Small intestine (tissue), 7 donors: Measurements from ENCODE around the gene FHIT. TPM values are rescaled to one million over a fixed set of nuclear protein-coding genes. Genes with fewer than 3 reads are reported as not detected.

Source experiments
- DNase-seq, 2 donors: peaks; one replicate each; pipeline versions ENCODE4 v3.0.0 to v3.0.0-alpha.2; 2013
- FAIRE-seq: peaks from 2 replicates; lab custom pipeline; 2012; peaks lifted over from hg19 to GRCh38; lab: Jason Lieb, UNC
- H3K27ac ChIP-seq, 3 donors: one replicate each; pipeline ENCODE4 v1.5.1; 2013; ENCODE audit warnings: low read length in 2 of 3, mild to moderate bottlenecking in 2 of 3, control low read depth in 1 of 3, inconsistent platforms in 1 of 3, low read depth in 1 of 3, moderate library complexity in 1 of 3
- H3K27me3 ChIP-seq, 3 donors: one replicate each; pipeline ENCODE4 v1.6.1; 2013; ENCODE audit warnings: low read length in 3 of 3, inconsistent platforms in 1 of 3; ENCODE audit not compliant: control insufficient read depth in 3 of 3, insufficient read depth in 3 of 3
- H3K36me3 ChIP-seq, 3 donors: one replicate each; pipeline ENCODE4 v1.6.1; 2013; ENCODE audit warnings: low read length in 3 of 3, inconsistent platforms in 1 of 3, low read depth in 1 of 3, mild to moderate bottlenecking in 1 of 3, moderate library complexity in 1 of 3; ENCODE audit not compliant: control insufficient read depth in 3 of 3, insufficient read depth in 2 of 3
- H3K4me1 ChIP-seq, 3 donors: one replicate each; pipeline ENCODE4 v1.6.1; 2013; ENCODE audit warnings: low read length in 2 of 3, inconsistent platforms in 1 of 3, low read depth in 1 of 3, mild to moderate bottlenecking in 1 of 3, moderate library complexity in 1 of 3; ENCODE audit not compliant: control insufficient read depth in 3 of 3, insufficient read depth in 2 of 3
- H3K4me3 ChIP-seq, 3 donors: one replicate each; pipeline ENCODE4 v1.5.1; 2013; ENCODE audit warnings: low read length in 3 of 3, control low read depth in 1 of 3, inconsistent platforms in 1 of 3, low read depth in 1 of 3, mild to moderate bottlenecking in 1 of 3, moderate library complexity in 1 of 3
- H3K9me3 ChIP-seq, 2 donors: one replicate each; pipeline ENCODE4 v1.6.1; 2013; ENCODE audit warnings: low read depth in 1 of 2, low read length in 1 of 2; ENCODE audit not compliant: control insufficient read depth in 2 of 2, insufficient read depth in 1 of 2
- WGBS, 3 donors: extraction: QIAGEN DNeasy Blood & Tissue Kit; methylation state at CpG; one replicate each; pipeline ENCODE4 v1.1.7; 2013; 5-methylcytosine and 5-hydroxymethylcytosine counted together
- polyA plus RNA-seq, 4 donors: library from polyadenylated mRNA; stranded (reverse) in 3 of 4; unstranded in 1 of 4; fragments of 200-250 nt in 3 of 4; fragments of 120-200 nt in 1 of 4; gene quantifications; one replicate each; pipeline versions ENCODE4 v1.2.1 to v1.2.3, GENCODE V29; 2013
- donor health status: healthy with polysubstance abuse.
- donor health status: control.
- donor health status: control.
- donor health status: Bipolar disorder and iron deficiency.
- donor health status: healthy.

FHIT gene
- polyA plus RNA-seq, 4 donors, result 4.4 to 30.4 (median 7.0) TPM

- FAIRE-seq, result no peak
- H3K27ac ChIP-seq, result no peak overlapping the region
- H3K4me1 ChIP-seq, result no peaks in the 10 kb centered on the region
- H3K36me3 ChIP-seq, result no peaks in the 10 kb centered on the region
- H3K9me3 ChIP-seq, result no peaks in the 10 kb centered on the region
- no peak overlapping the region for H3K4me3 ChIP-seq
- DNase-seq, result no peak
- 48 to 82% (median 80%) methylated on average over 2 of the region's 2 CpGs for WGBS, 3 donors
- no peaks in the 10 kb centered on the region for H3K27me3 ChIP-seq
Measured at GRCh38 chr3:60262546-60262945, 988.7 kb downstream of the FHIT start.

DNA sequence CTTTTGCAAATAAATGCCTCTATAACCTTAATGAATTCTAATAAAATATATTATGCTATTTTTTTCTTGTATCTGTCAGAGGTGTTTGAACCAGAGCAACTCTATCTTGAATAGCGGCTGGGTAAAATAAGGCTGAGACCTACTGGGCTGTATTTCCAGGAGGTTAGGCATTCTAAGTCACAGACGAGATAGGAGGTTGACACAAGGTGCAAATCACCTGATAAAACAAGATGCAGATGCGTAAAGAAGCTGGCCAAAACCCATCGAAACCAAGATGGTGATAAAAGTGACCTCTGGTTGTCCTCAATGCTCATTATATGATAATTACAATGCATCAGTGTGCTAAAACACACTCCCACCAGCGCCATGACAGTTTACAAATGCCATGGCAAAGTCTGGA, 990.7 kb downstream of the FHIT start:
- Histone ChIP-seq H3K36me3 (no peaks in the 10 kb centered on the region), H3K9me3 (no peaks in the 10 kb centered on the region), H3K4me3 (no peak overlapping the region), H3K4me1 (no peaks in the 10 kb centered on the region), H3K27me3 (no peaks in the 10 kb centered on the region), H3K27ac (no peak overlapping the region)
- DNase-seq (no peak), FAIRE-seq (no peak)
- 60 to 73% (median 69%) methylated on average over 5 of the region's 5 CpGs for WGBS, 3 donors

- Histone ChIP-seq H3K9me3 (peaks cover 0 to 3% of the 10 kb centered on the region in 2 donors), H3K4me3 (no peak overlapping the region), H3K27ac (no peak overlapping the region), H3K36me3 (no peaks in the 10 kb centered on the region), H3K4me1 (no peaks in the 10 kb centered on the region), H3K27me3 (no peaks in the 10 kb centered on the region)
- FAIRE-seq (no peak), DNase-seq (no peak)
- WGBS, 3 donors, result 42 to 63% (median 47%) methylated on average over 3 of the region's 3 CpGs
Measured at GRCh38 chr3:60250810-60251209, 1000.4 kb downstream of the FHIT start.

GRCh38 chr3:60250206-60250605, 1001.0 kb downstream of the FHIT start:
- H3K4me3 ChIP-seq, result no peak overlapping the region
- H3K36me3 ChIP-seq, result no peaks in the 10 kb centered on the region
- no peaks in the 10 kb centered on the region for H3K27me3 ChIP-seq
- WGBS, 3 donors, result 68 to 91% (median 82%) methylated on average over 2 of the region's 2 CpGs
- H3K27ac ChIP-seq, result no peak overlapping the region
- H3K4me1 ChIP-seq, result no peaks in the 10 kb centered on the region
- no peak for DNase-seq
- peaks cover 0 to 3% of the 10 kb centered on the region in 2 donors for H3K9me3 ChIP-seq
- FAIRE-seq, result no peak

DNA sequence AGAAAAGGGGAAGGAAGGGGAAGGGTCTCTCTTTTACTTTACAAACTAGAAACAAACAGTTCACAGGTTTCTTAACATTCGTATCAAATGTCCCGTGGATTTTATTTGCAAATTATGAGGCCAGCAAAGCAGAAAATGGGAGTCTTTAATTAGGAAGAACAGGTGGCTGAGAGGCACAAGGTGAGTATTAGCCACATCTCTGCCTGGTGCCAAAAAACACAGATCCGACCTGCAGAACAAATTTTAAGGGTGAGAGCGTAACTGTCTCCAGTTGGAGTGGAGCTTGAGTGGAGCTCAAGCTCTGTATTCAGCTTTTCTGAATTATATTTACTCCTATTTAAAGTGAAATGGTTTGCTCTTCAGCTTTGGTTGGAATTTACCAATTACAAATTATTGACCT, 1004.9 kb downstream of the FHIT start:
- H3K36me3 ChIP-seq, result no peaks in the 10 kb centered on the region
- H3K4me1 ChIP-seq, result no peaks in the 10 kb centered on the region
- FAIRE-seq (no peak), DNase-seq (no peak)
- 90 to 91% (median 91%) methylated on average over 4 of the region's 4 CpGs for WGBS, 3 donors
- no peak overlapping the region for H3K4me3 ChIP-seq
- H3K27ac ChIP-seq, result no peak overlapping the region
- no peaks in the 10 kb centered on the region for H3K9me3 ChIP-seq
- no peaks in the 10 kb centered on the region for H3K27me3 ChIP-seq

DNA sequence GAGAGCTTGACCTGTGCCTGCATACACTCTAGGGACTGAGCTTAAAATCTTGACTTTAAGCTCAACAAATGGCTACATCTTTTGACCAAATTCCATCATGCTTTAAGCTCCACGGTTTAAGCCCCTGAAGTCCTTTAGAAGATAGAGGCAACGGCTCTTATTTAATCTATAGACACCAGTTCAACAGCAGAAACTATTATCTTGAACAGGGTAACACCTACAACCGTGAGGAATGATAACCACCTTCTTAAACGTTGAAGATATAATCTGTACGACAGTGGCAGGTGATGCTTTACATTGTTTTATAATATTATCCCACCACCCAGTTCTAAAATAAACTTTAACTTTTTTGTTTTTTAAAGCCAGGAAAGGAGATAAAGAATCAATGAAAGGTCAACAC, 1007.8 kb downstream of the FHIT start:
- WGBS, 3 donors, result 62 to 69% (median 64%) methylated on average over 5 of the region's 5 CpGs

GRCh38 chr3:60240492-60240891, 1010.8 kb downstream of the FHIT start:
- H3K9me3 ChIP-seq, result no peaks in the 10 kb centered on the region
- DNase-seq, result peak; percentile 80 to 82

More for the DNA sequence above, 1007.8 kb downstream of the FHIT start:
- Histone ChIP-seq H3K4me3 (no peak overlapping the region), H3K36me3 (no peaks in the 10 kb centered on the region), H3K27ac (no peak overlapping the region), H3K27me3 (no peaks in the 10 kb centered on the region), H3K9me3 (no peaks in the 10 kb centered on the region), H3K4me1 (no peaks in the 10 kb centered on the region)
- FAIRE-seq, result no peak
- no peak for DNase-seq

DNA sequence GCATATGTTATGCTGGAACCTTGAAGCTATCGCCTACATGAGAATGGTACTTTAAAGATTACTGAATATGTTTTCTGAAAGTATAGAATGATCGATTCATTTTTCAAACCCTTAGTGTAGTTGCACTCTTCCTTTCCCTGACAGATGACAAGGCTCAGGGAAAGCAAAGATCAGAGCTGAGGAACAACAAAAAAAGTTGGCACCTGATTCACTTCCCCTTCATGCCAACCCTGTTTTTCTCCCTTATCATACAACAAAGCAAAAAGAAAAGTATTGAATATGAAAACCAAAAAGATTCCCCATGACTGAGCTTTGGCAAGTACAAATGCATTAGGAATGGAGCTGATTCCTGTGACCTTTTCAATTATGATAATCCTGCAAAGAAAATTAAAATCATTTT, 1012.7 kb downstream of the FHIT start:
- no peak for DNase-seq
- Histone ChIP-seq H3K27ac (no peak overlapping the region), H3K36me3 (no peaks in the 10 kb centered on the region), H3K9me3 (peaks cover 0 to 2% of the 10 kb centered on the region in 2 donors), H3K4me1 (no peaks in the 10 kb centered on the region), H3K4me3 (no peak overlapping the region), H3K27me3 (no peaks in the 10 kb centered on the region)
- 73 to 77% (median 73%) methylated on average over 2 of the region's 2 CpGs for WGBS, 3 donors
- FAIRE-seq, result no peak

More at GRCh38 chr3:60240492-60240891, 1010.8 kb downstream of the FHIT start:
- 17 to 44% (median 33%) methylated on average over 3 of the region's 3 CpGs for WGBS, 3 donors
- Histone ChIP-seq H3K36me3 (no peaks in the 10 kb centered on the region), H3K27me3 (no peaks in the 10 kb centered on the region), H3K4me1 (no peaks in the 10 kb centered on the region), H3K27ac (peak overlapping the region in 1 of 3 donors; percentile 22), H3K4me3 (no peak overlapping the region)
- FAIRE-seq, result no peak

DNA sequence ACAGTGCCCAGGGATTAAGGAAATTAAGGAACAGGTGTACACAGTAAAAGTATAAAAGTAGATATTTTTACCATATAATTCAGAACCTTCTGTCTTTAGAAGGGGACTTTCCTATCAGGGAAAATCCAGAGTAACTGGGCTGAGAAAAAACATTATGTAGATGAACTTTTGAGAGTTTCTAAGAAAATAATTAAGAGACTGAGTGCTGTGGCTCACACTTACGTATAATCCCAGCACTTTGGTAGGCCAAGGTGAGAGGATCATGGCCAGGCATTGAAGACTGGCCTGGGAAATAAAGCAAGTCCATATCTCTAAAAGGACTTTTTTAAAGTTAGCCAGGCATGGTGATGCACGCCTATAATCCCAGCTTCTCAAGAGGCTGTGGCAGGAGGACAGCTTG, 1021.8 kb downstream of the FHIT start:
- FAIRE-seq, result no peak
- H3K27me3 ChIP-seq, result no peaks in the 10 kb centered on the region

More for the DNA sequence above, 1021.8 kb downstream of the FHIT start:
- 88 to 93% (median 92%) methylated on average over 2 of the region's 2 CpGs for WGBS, 3 donors
- Histone ChIP-seq H3K36me3 (no peaks in the 10 kb centered on the region), H3K27ac (no peak overlapping the region), H3K4me1 (no peaks in the 10 kb centered on the region), H3K9me3 (peaks cover 0 to 3% of the 10 kb centered on the region in 2 donors), H3K4me3 (no peak overlapping the region)
- DNase-seq, result no peak
